Sigmoid colon (tissue), 3 donors: ENCODE data around the gene TP73.

Experiments used
- CTCF ChIP-seq, 4 experiments: fragments of 450-650 bp in 3 of 4; fragments of 200-600 bp in 1 of 4; IDR thresholded peaks; one replicate each; pipeline ENCODE4 v1.5.1; 2016 to 2019; ENCODE audit warnings: antibody characterized with exemption in 4 of 4, mild to moderate bottlenecking in 3 of 4, moderate library complexity in 2 of 4
- POLR2A ChIP-seq, 2 donors: fragments of 450-650 bp; IDR thresholded peaks; one replicate each; pipeline ENCODE4 v1.6.1; 2016; ENCODE audit warnings: antibody characterized with exemption in 2 of 2, mild to moderate bottlenecking in 2 of 2, moderate library complexity in 2 of 2

GRCh38 chr1:3642919-3643675 is 9.2 kb upstream of the TP73 start:
- TF ChIP-seq CTCF (IDR thresholded peaks at IDR 0.05) (no peak), POLR2A (IDR thresholded peaks at IDR 0.05) (no peak)
